NCI-H526 (cell line): ENCODE measurements around the gene SGTA.
"Not testable (repeated sequence)": the region's sequence is repeated elsewhere in the genome, so short reads cannot be mapped to it uniquely, and the experiment has no call there.

Source experiments
- DNase-seq, 2 experiments: peaks; one replicate each; lab custom pipeline; 2025; lab: John Stamatoyannopoulos, UW

Gene SGTA

GRCh38 chr19:2795827-2796658 lies 13.0 kb upstream of the SGTA start:
- no peak for DNase-seq

- DNase-seq, result no peak
Measured at GRCh38 chr19:2793577-2793976, 10.5 kb upstream of the SGTA start.

- DNase-seq, result no peak
Measured at GRCh38 chr19:2793126-2793525, 10.1 kb upstream of the SGTA start.

- DNase-seq, result not testable (repeated sequence)
Measured at GRCh38 chr19:2792666-2793065, 9.6 kb upstream of the SGTA start.

GRCh38 chr19:2791876-2792275 lies 8.8 kb upstream of the SGTA start:
- no peak for DNase-seq

- DNase-seq, result no peak
Measured at GRCh38 chr19:2791440-2791839, 8.4 kb upstream of the SGTA start.

GRCh38 chr19:2790557-2791271 lies 7.6 kb upstream of the SGTA start:
- no peak for DNase-seq

- no peak for DNase-seq
Measured at GRCh38 chr19:2790194-2790556, 7.1 kb upstream of the SGTA start.

GRCh38 chr19:2788237-2788636 lies 5.2 kb upstream of the SGTA start:
- no peak for DNase-seq

GRCh38 chr19:2787115-2787514 lies 4.0 kb upstream of the SGTA start:
- DNase-seq, result no peak

GRCh38 chr19:2785244-2785997 lies 2.3 kb upstream of the SGTA start, which contains the start of gene THOP1:
Gene THOP1, plus strand, starts transcription at chr19:2785503. Its CDS starts 160 bp downstream, at chr19:2785663.
- peak; percentile 92 to 97 for DNase-seq

- no peak for DNase-seq
Measured at GRCh38 chr19:2783781-2784145, 690 bp upstream of the SGTA start.

GRCh38 chr19:2782329-2782935 lies 641 bp downstream of the SGTA start:
- no peak for DNase-seq

GRCh38 chr19:2780284-2780683 lies 2.8 kb downstream of the SGTA start:
- no peak for DNase-seq

GRCh38 chr19:2779121-2779740 lies 3.8 kb downstream of the SGTA start:
- no peak for DNase-seq

- no peak for DNase-seq
Measured at GRCh38 chr19:2777952-2778683, 5.0 kb downstream of the SGTA start.

- DNase-seq, result no peak
Measured at GRCh38 chr19:2775556-2776430, 7.3 kb downstream of the SGTA start.

- DNase-seq, result no peak
Measured at GRCh38 chr19:2774953-2775555, 8.0 kb downstream of the SGTA start.

GRCh38 chr19:2774083-2774679 lies 8.9 kb downstream of the SGTA start:
- peak in 1 of 2 experiments; percentile 17 for DNase-seq
